H9 (cell line): ENCODE results near the gene VEGFD. TPM values are rescaled to one million over a fixed set of nuclear protein-coding genes. Genes with fewer than 3 reads are reported as not detected.

ENCODE experiments used
- DNase-seq: peaks from one replicate; pipeline ENCODE4 v3.0.0-alpha.2; 2017
- H2AFZ ChIP-seq: one replicate; pipeline ENCODE4 v1.6.1; 2013; ENCODE audit warnings: mild to moderate bottlenecking, low read length, control low read depth, moderate library complexity
- H2AK5ac ChIP-seq: 2 replicates; pipeline ENCODE4 v1.6.1; 2013; ENCODE audit warnings: low read length, control low read depth, mixed read lengths; ENCODE audit not compliant: insufficient read length
- H2BK120ac ChIP-seq: one replicate; pipeline ENCODE4 v1.6.1; 2013; ENCODE audit warnings: low read depth, mild to moderate bottlenecking, low read length, control low read depth, inconsistent platforms; ENCODE audit not compliant: poor library complexity, severe bottlenecking
- H2BK12ac ChIP-seq: 2 replicates; pipeline ENCODE4 v1.6.1; 2013; ENCODE audit warnings: low read length, control low read depth, mixed read lengths, low read depth; ENCODE audit not compliant: insufficient read length
- H2BK15ac ChIP-seq: 2 replicates; pipeline ENCODE4 v1.6.1; 2013; ENCODE audit warnings: low read depth, low read length, control low read depth
- H2BK20ac ChIP-seq: one replicate; pipeline ENCODE4 v1.6.1; 2013; ENCODE audit warnings: low read depth, mild to moderate bottlenecking, low read length, control low read depth, inconsistent platforms; ENCODE audit not compliant: poor library complexity, severe bottlenecking
- H2BK5ac ChIP-seq: 2 replicates; pipeline ENCODE4 v1.6.1; 2013; ENCODE audit warnings: low read length, control low read depth, mixed read lengths; ENCODE audit not compliant: insufficient read length
- H3K14ac ChIP-seq: 2 replicates; pipeline ENCODE4 v1.6.1; 2013; ENCODE audit warnings: low read length, control low read depth; ENCODE audit not compliant: insufficient read depth
- H3K18ac ChIP-seq: 2 replicates; pipeline ENCODE4 v1.6.1; 2013; ENCODE audit warnings: low read depth, mild to moderate bottlenecking, mixed read lengths, low read length, control low read depth; ENCODE audit not compliant: insufficient read length
- H3K23ac ChIP-seq: 2 replicates; pipeline ENCODE4 v1.6.1; 2013; ENCODE audit warnings: low read length, control low read depth, mixed read lengths, low read depth; ENCODE audit not compliant: insufficient read length
- H3K23me2 ChIP-seq: 2 replicates; pipeline ENCODE4 v1.6.1; 2013; ENCODE audit warnings: low read depth, mild to moderate bottlenecking, mixed read lengths, low read length, control low read depth; ENCODE audit not compliant: insufficient read length, poor library complexity, severe bottlenecking
- H3K27ac ChIP-seq: 2 replicates; pipeline ENCODE4 v1.5.1; 2013; ENCODE audit warnings: low read length, control low read depth, mixed read lengths, low read depth; ENCODE audit not compliant: insufficient read length
- H3K27me3 ChIP-seq: 2 replicates; pipeline ENCODE4 v1.6.1; 2013; ENCODE audit warnings: low read length, control low read depth, inconsistent platforms; ENCODE audit not compliant: insufficient read depth
- H3K4ac ChIP-seq: 2 replicates; pipeline ENCODE4 v1.6.1; 2013; ENCODE audit warnings: low read depth, mild to moderate bottlenecking, control low read depth, inconsistent platforms, low read length, moderate library complexity
- H3K4me1 ChIP-seq: 2 replicates; pipeline ENCODE4 v1.6.1; 2013; ENCODE audit warnings: low read length, control low read depth, inconsistent platforms; ENCODE audit not compliant: insufficient read depth
- H3K4me2 ChIP-seq: 2 replicates; pipeline ENCODE4 v1.6.1; 2013; ENCODE audit warnings: low read length, control low read depth, mixed read lengths; ENCODE audit not compliant: insufficient read length, insufficient read depth
- H3K56ac ChIP-seq: 2 replicates; pipeline ENCODE4 v1.6.1; 2013; ENCODE audit warnings: low read depth, mild to moderate bottlenecking, mixed read lengths, low read length, control low read depth; ENCODE audit not compliant: insufficient read length
- H3K79me1 ChIP-seq: 2 replicates; pipeline ENCODE4 v1.6.1; 2013; ENCODE audit warnings: low read depth, mild to moderate bottlenecking, moderate library complexity, low read length, control low read depth, inconsistent platforms; ENCODE audit not compliant: insufficient read depth, poor library complexity, severe bottlenecking
- H3K79me2 ChIP-seq: 2 replicates; pipeline ENCODE4 v1.6.1; 2013; ENCODE audit warnings: low read length, control low read depth, inconsistent platforms; ENCODE audit not compliant: insufficient read depth
- H3K9ac ChIP-seq: 2 replicates; pipeline ENCODE4 v1.6.1; 2013; ENCODE audit warnings: low read length, control low read depth, mixed read lengths; ENCODE audit not compliant: insufficient read length; ENCODE audit errors: extremely low read depth
- H3K9me3 ChIP-seq: one replicate; pipeline ENCODE4 v1.6.1; 2013; ENCODE audit warnings: low read depth, low read length, inconsistent platforms; ENCODE audit not compliant: control insufficient read depth
- H3T11ph ChIP-seq: one replicate; pipeline ENCODE4 v1.6.1; 2013; ENCODE audit warnings: mild to moderate bottlenecking, low read length, control low read depth, inconsistent platforms
- H4K20me1 ChIP-seq: one replicate; pipeline ENCODE4 v1.6.1; 2013; ENCODE audit not compliant: control insufficient read depth, insufficient read length, insufficient read depth
- H4K5ac ChIP-seq: 2 replicates; pipeline ENCODE4 v1.6.1; 2013; ENCODE audit warnings: low read depth, mild to moderate bottlenecking, mixed read lengths, low read length, control low read depth; ENCODE audit not compliant: insufficient read length
- H4K8ac ChIP-seq: replicated peaks from 2 replicates; pipeline ENCODE4 v1.6.1; 2013; ENCODE audit warnings: low read length, control low read depth, mixed read lengths, low read depth; ENCODE audit not compliant: insufficient read length
- H4K91ac ChIP-seq: 2 replicates; pipeline ENCODE4 v1.6.1; 2013; ENCODE audit warnings: low read depth, mild to moderate bottlenecking, moderate library complexity, mixed read lengths, low read length, control low read depth; ENCODE audit not compliant: insufficient read length
- H3K27ac Mint-ChIP-seq, 3 experiments: 2 replicates in 2 of 3; 3 replicates in 1 of 3; pipeline ENCODE4 v1.8.0; 2020 to 2021; ENCODE audit warnings: mixed read lengths in 3 of 3, mild to moderate bottlenecking in 1 of 3, moderate library complexity in 1 of 3
- H3K27me3 Mint-ChIP-seq: 2 replicates; pipeline ENCODE4 v1.8.0; 2021; ENCODE audit warnings: low read depth, mild to moderate bottlenecking, moderate library complexity, mixed read lengths
- H3K36me3 Mint-ChIP-seq, 3 experiments: 2 replicates in 2 of 3; 3 replicates in 1 of 3; pipeline ENCODE4 v1.8.0; 2020 to 2021; ENCODE audit warnings: low read depth in 3 of 3, mixed read lengths in 3 of 3; ENCODE audit not compliant: insufficient read depth in 1 of 3
- H3K4me1 Mint-ChIP-seq, 2 experiments: 2 replicates each; pipeline ENCODE4 v1.8.0; 2020; ENCODE audit warnings: mixed read lengths in 2 of 2
- H3K4me3 Mint-ChIP-seq, 2 experiments: 2 replicates in 1 of 2; 3 replicates in 1 of 2; pipeline ENCODE4 v1.8.0; 2020 to 2021; ENCODE audit warnings: mild to moderate bottlenecking in 2 of 2, mixed read lengths in 2 of 2, moderate library complexity in 1 of 2
- H3K9me3 Mint-ChIP-seq, 2 experiments: 2 replicates in 1 of 2; 3 replicates in 1 of 2; pipeline ENCODE4 v1.8.0; 2020; ENCODE audit warnings: mild to moderate bottlenecking in 2 of 2, mixed read lengths in 2 of 2, moderate library complexity in 1 of 2
- WGBS: extraction: QIAGEN DNeasy Blood & Tissue Kit; methylation state at CpG from one replicate; pipeline ENCODE4 v1.1.7; 2013; ENCODE audit warnings: missing lambda C conversion rate, low lambda C conversion rate, mixed read lengths; ENCODE audit not compliant: insufficient read length; ENCODE audit errors: extremely low coverage; 5-methylcytosine and 5-hydroxymethylcytosine counted together
- total RNA-seq: library from RNA; stranded (reverse); gene quantifications from 2 replicates; pipeline ENCODE4 v1.2.1, GENCODE V29; 2021
- TF ChIP-seq, protein P1 (sequence below): fragments of 200-600 bp; sonication (generic); conservative IDR thresholded peaks from 3 replicates; pipeline ENCODE4 v1.8.0; 2021; ENCODE audit warnings: antibody characterized with exemption, mild to moderate bottlenecking

VEGFD gene
- total RNA-seq, 1 experiment from 2014 or later, result 0.11 TPM

DNA sequence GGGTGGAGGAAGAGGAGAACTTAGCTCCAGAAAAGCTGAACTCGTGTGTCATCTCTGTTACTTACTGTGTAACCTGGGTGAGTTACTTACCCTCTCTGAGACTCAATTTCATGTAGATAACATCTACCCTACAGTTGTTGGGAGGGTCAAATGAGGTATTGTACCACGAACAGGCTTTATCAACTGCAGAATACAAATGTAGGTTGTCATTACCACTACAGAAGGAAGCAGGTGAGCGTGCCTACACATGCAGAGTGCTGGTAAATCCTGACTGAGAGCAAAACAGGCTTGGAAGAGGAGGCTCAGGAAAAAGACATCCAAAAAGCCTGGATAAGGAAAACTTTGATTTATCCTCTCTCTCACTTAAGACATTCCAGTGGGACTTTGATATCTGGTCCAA lies 56.1 kb downstream of the VEGFD start:
- TF ChIP-seq, protein P1, sequence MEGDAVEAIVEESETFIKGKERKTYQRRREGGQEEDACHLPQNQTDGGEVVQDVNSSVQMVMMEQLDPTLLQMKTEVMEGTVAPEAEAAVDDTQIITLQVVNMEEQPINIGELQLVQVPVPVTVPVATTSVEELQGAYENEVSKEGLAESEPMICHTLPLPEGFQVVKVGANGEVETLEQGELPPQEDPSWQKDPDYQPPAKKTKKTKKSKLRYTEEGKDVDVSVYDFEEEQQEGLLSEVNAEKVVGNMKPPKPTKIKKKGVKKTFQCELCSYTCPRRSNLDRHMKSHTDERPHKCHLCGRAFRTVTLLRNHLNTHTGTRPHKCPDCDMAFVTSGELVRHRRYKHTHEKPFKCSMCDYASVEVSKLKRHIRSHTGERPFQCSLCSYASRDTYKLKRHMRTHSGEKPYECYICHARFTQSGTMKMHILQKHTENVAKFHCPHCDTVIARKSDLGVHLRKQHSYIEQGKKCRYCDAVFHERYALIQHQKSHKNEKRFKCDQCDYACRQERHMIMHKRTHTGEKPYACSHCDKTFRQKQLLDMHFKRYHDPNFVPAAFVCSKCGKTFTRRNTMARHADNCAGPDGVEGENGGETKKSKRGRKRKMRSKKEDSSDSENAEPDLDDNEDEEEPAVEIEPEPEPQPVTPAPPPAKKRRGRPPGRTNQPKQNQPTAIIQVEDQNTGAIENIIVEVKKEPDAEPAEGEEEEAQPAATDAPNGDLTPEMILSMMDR, result no peak
- Histone ChIP-seq H4K20me1 (no peaks in the 10 kb centered on the region), H3K23me2 (no peaks in the 10 kb centered on the region), H3K4me1 (no peaks in the 10 kb centered on the region), H4K91ac (no peak overlapping the region), H3K4ac (no peak overlapping the region), H3K27me3 (no peaks in the 10 kb centered on the region), H4K8ac (no peak overlapping the region), H3K4me2 (no peak overlapping the region), H3K79me2 (no peaks in the 10 kb centered on the region), H2BK12ac (no peak overlapping the region), H2BK20ac (no peak overlapping the region), H2BK5ac (no peak overlapping the region), H2BK15ac (no peak overlapping the region), H3K9ac (no peak overlapping the region), H3K23ac (no peak overlapping the region), H3K18ac (no peak overlapping the region), H2BK120ac (no peak overlapping the region), H2AK5ac (no peak overlapping the region), H2AFZ (no peak overlapping the region), H3K9me3 (no peaks in the 10 kb centered on the region), H3K14ac (no peak overlapping the region), H3K56ac (no peak overlapping the region), H4K5ac (no peak overlapping the region), H3K79me1 (no peaks in the 10 kb centered on the region), H3K27ac (no peak overlapping the region), H3T11ph (no peak overlapping the region)
- no peak overlapping the region for H3K27ac Mint-ChIP-seq
- H3K27me3 Mint-ChIP-seq, result no peaks in the 10 kb centered on the region
- H3K9me3 Mint-ChIP-seq, result peaks cover 2 to 3% of the 10 kb centered on the region in 2 experiments; a peak in 3 of 5 replicates
- no peak overlapping the region for H3K4me3 Mint-ChIP-seq
- DNase-seq, result no peak
- H3K4me1 Mint-ChIP-seq, result no peaks in the 10 kb centered on the region
- WGBS, result no CpG with 5 or more reads among the region's 3 CpGs
- peaks cover 0 to 38% (median 14%) of the 10 kb centered on the region in 3 experiments; a peak in 5 of 7 replicates for H3K36me3 Mint-ChIP-seq
